Heart right ventricle (tissue), 16 donors: ENCODE measurements around the gene NIPA2. TPM values are rescaled to one million over a fixed set of nuclear protein-coding genes. Genes with fewer than 3 reads are reported as not detected.
A peak's percentile ranks its signal among the peaks of the same experiment; 100 is the strongest.

Experiments
- ATAC-seq, 8 donors: fragments of 200-7000 bp; cut with Tn5 transposase; one replicate each; pipeline ENCODE4 v1.9.1; 2020; ENCODE audit warnings: mild to moderate bottlenecking in 8 of 8, moderate library complexity in 8 of 8, moderate number of reproducible peaks in 1 of 8
- DNase-seq, 2 donors: peaks; one replicate each; pipeline ENCODE4 v3.0.0-alpha.2; 2020
- H3K27ac ChIP-seq, 10 donors: fragments of 200-600 bp; sonication (generic) in 2 of 10; one replicate each; pipeline versions ENCODE4 v1.5.0 to v1.8.0; 2020 to 2022; ENCODE audit warnings: mild to moderate bottlenecking in 3 of 10
- H3K27me3 ChIP-seq, 7 donors: fragments of 200-600 bp; one replicate each; pipeline ENCODE4 v1.8.0; 2021 to 2022; ENCODE audit warnings: mild to moderate bottlenecking in 2 of 7
- H3K36me3 ChIP-seq, 9 donors: fragments of 200-600 bp; sonication (generic) in 1 of 9; one replicate each; pipeline versions ENCODE4 v1.5.0 to v1.8.0; 2020 to 2022; ENCODE audit warnings: mild to moderate bottlenecking in 2 of 9
- H3K4me1 ChIP-seq, 9 donors: fragments of 200-600 bp; sonication (generic) in 1 of 9; one replicate each; pipeline versions ENCODE4 v1.5.0 to v1.8.0; 2020 to 2022; ENCODE audit warnings: mild to moderate bottlenecking in 4 of 9
- H3K4me3 ChIP-seq, 10 donors: fragments of 200-600 bp; sonication (generic) in 2 of 10; one replicate each; pipeline versions ENCODE4 v1.5.0 to v1.8.0; 2020 to 2022; ENCODE audit warnings: mild to moderate bottlenecking in 7 of 10, moderate library complexity in 2 of 10
- H3K9me3 ChIP-seq, 11 donors: fragments of 200-600 bp in 10 of 11; sonication (generic) in 2 of 11; one replicate each; pipeline versions ENCODE4 v1.5.0 to v1.8.0; 2013 to 2022; ENCODE audit warnings: mild to moderate bottlenecking in 2 of 11, control low read depth in 1 of 11, moderate library complexity in 1 of 11
- WGBS, 2 donors: extraction: QIAGEN DNeasy Blood & Tissue Kit; methylation state at CpG; one replicate each; pipeline ENCODE4 v1.1.7; 2013; ENCODE audit warnings: inconsistent platforms in 1 of 2; 5-methylcytosine and 5-hydroxymethylcytosine counted together
- intact Hi-C, 10 donors: fragments of 100-400 bp; cut with DNase I; formaldehyde crosslinking; loops; one replicate each; pipeline versions ENCODE4 v1.11.1 to v1.14.2; 2022
- polyA plus RNA-seq, 2 donors: library from polyadenylated mRNA; stranded (reverse); fragments of 200-250 nt; gene quantifications; one replicate each; pipeline ENCODE4 v1.2.3, GENCODE V29; 2013
- total RNA-seq, 10 donors: library from RNA; stranded (reverse); fragmentation: NEBNext Ultra II Directional in 3 of 10; extraction: Animal tissue kit (Norgen Biotek cat#: 25700) in 3 of 10; gene quantifications; one replicate each; pipeline versions ENCODE4 v1.2.1 to v1.2.4, GENCODE V29; 2021 to 2023
- TF ChIP-seq, protein P1 (sequence below), 9 donors: fragments of 200-600 bp; sonication (generic) in 2 of 9; IDR thresholded peaks; one replicate each; pipeline versions ENCODE4 v1.5.0 to v1.8.0; 2021 to 2022; ENCODE audit warnings: antibody characterized with exemption in 9 of 9, mild to moderate bottlenecking in 5 of 9, moderate library complexity in 1 of 9
- donor health status: Arrhythmogenic right ventricular cardiomyopathy.
- donor health status: ischemic (EF 13 %, LVEDD 7.1; RV severe dilation, severe dysfunction).
- donor health status: healthy with polysubstance abuse.
- donor health status: DM: no; HTN: yes; CAD: no.
- donor health status: DM: no; HTN: no; CAD: no.
- donor health status: ischemic (EF 25% LVEDD 6.9; RV normal size, moderate dysfunction).
- donor health status: ischemic (EF 25% LVEDD 5.7; RV mildly dilated, moderate dysfunction).
- donor health status: healthy.
- donor health status: DM: yes; HTN: yes; CAD: no.
- donor health status: Ischemic cardiomyopathy.
- donor health status: ischemic (EF 35%, LVEDD 5.7; RV mildly dilated, moderate dysfunction).
- donor health status: nonischemic (EF 11% LVEDD 7.7; RV severe dilation, severe dysfunction).
- donor health status: DM: yes; HTN: yes; CAD: no.
- donor health status: PGD.
- donor health status: ischemic (EF 29% LVEDD 5.4; RV normal size, mild dysfunction).
- donor health status: nonischemic (EF 23%, LVEDD 6.1; RV moderate dilation, normal function).

The NIPA2 gene
- total and polyA plus RNA-seq, 12 donors = 4.7 to 30.3 (median 19.3) TPM

DNA sequence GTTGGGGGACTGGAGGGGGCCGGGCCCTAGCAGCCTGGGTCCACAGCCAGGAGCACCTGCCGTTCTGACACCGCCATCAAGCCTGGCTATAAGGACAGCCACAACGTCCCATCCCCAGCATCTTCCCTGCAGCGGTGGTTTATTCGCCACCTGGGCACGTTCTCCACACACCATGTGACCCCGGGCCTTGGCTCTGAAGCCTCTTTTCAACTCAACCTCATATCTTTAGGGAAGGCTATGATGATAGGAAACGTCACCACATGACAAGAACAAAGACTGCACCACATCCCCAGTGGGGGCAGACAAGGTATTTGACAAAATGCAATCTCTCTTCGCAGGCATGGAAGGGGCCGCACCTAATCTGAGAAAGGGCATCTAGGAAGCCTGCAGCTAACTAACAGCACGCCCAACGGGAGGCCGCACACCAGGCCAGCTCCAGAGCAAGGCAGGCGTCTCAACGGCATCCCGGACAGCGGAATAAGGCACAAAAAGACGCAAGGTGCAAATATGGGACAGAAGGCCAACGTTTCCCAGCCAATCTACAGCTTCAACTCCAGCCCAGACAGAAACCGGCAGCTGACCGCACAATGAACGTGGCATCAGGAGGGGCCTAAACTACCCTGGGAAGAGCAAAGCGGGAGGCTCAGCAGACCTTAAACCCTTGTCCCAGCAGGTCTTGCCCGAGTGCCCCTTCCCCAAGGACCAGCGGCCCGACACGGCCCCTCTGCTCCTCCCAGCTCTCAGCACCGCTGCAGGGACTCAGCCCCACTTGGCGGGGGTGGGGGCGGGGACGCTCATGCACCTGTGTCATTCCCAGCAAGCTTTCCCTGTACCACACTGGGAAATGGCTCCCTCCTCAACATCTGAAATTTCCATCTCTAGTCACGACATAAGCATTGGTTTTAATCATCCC lies 41.9 kb downstream of the NIPA2 start:
- intact Hi-C loops = loop anchor here in 1 of 10 donors (10.0 kb wide), 1 partner anchor 64 kb away; no protein-coding TSS in a partner anchor
- WGBS, 2 donors = 86 to 89% methylated on average over 31 to 33 of the region's 33 CpGs
- Histone ChIP-seq H3K27me3 (no peaks in the 10 kb centered on the region), H3K36me3 (peaks cover 0 to 94% (median 40%) of the 10 kb centered on the region in 9 donors), H3K27ac (no peak overlapping the region), H3K4me3 (no peak overlapping the region), H3K9me3 (no peaks in the 10 kb centered on the region), H3K4me1 (no peaks in the 10 kb centered on the region)
- DNase-seq (no peak), ATAC-seq (peak in 1 of 8 donors; percentile 33)
- TF ChIP-seq, protein P1, sequence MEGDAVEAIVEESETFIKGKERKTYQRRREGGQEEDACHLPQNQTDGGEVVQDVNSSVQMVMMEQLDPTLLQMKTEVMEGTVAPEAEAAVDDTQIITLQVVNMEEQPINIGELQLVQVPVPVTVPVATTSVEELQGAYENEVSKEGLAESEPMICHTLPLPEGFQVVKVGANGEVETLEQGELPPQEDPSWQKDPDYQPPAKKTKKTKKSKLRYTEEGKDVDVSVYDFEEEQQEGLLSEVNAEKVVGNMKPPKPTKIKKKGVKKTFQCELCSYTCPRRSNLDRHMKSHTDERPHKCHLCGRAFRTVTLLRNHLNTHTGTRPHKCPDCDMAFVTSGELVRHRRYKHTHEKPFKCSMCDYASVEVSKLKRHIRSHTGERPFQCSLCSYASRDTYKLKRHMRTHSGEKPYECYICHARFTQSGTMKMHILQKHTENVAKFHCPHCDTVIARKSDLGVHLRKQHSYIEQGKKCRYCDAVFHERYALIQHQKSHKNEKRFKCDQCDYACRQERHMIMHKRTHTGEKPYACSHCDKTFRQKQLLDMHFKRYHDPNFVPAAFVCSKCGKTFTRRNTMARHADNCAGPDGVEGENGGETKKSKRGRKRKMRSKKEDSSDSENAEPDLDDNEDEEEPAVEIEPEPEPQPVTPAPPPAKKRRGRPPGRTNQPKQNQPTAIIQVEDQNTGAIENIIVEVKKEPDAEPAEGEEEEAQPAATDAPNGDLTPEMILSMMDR (IDR thresholded peaks at IDR 0.05) = no peak

DNA sequence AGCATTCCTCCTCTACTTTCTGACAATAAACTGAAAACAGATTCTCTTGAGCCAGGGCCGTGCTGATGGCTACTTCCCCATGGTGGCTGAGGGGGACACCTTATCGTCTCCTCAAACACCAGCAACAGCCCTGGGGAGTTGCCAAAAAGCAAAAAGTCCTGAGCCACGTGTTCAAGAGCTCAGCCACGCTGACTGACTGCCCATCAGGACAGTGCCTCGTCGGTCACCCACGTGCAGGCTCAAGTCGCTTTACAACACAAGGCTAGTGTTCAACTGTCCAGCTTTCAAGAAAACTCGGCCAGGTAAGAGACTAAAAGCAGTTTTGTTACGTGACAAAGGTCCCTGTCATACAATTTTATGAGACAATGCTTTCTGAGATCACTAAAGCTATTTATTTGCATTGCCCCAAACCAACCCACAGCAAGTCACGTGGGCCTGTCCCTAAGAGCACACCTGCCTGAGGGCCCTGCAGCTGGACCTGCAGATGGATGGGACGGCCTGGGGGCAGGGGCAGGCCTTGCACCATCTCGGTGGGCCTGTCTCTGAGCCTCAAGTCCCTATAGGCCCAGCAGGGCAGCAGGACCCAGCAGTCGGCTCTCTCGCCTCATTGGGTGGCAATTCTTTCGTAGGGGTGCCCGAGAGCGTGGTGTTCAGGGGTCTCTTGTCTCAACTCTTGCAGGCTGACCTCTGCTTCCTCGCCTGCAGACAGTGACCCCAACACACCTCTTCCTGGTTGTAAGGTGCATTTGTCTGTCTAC lies 42.7 kb downstream of the NIPA2 start:
- H3K4me3 ChIP-seq = no peak overlapping the region
- no peaks in the 10 kb centered on the region for H3K4me1 ChIP-seq
- intact Hi-C loops = loop anchor here in 1 of 10 donors (10.0 kb wide), 1 partner anchor 64 kb away; no protein-coding TSS in a partner anchor
- WGBS, 2 donors = 83 to 88% methylated on average over 19 of the region's 19 CpGs
- H3K36me3 ChIP-seq = peaks cover 0 to 94% (median 33%) of the 10 kb centered on the region in 9 donors
- TF ChIP-seq, protein P1 (IDR thresholded peaks at IDR 0.05) = no peak
- no peak overlapping the region for H3K27ac ChIP-seq
- no peaks in the 10 kb centered on the region for H3K27me3 ChIP-seq
- no peaks in the 10 kb centered on the region for H3K9me3 ChIP-seq
- DNase-seq = no peak
- no peak for ATAC-seq

DNA sequence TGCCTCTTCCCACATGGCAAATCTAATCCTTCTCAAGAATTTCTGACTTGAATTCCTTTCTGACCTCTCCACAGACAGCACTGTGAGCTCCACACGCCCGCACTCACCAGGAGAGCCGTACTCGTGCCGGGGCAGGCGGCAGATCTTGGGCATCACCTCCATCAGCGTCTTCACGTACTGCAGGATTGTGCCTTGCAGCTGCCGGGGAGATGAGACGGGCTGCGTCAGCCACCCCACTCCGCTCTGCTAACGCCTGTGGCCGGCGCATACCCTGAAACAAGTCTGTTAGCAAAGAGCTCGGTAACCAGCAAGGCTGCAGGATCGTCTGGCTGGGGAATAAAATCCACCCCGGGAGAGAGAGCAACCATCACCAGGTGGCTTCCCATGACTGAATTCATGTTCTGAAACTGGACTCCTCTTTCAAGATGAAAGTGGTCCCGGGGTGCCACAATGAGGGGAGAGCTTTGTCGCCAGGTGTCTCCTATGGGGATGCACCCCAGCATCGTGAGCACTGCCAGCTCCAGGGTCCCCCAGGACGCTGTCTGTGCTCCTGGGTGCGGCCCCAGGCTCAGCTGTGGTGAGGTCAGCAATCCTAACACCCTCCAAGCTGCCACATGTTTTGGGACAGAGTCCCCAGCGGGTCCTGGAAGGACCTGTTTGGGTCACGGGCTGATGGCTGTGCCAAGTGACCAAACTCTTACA lies 43.4 kb downstream of the NIPA2 start:
- DNase-seq (no peak), ATAC-seq (no peak)
- 97 to 98% methylated on average over 25 of the region's 25 CpGs for WGBS, 2 donors
- Histone ChIP-seq H3K27ac (no peak overlapping the region), H3K9me3 (no peaks in the 10 kb centered on the region), H3K4me3 (no peak overlapping the region), H3K36me3 (peaks cover 0 to 94% (median 30%) of the 10 kb centered on the region in 9 donors), H3K4me1 (no peaks in the 10 kb centered on the region), H3K27me3 (no peaks in the 10 kb centered on the region)
- intact Hi-C loops = loop anchor here in 1 of 10 donors (10.0 kb wide), 1 partner anchor 63 kb away; no protein-coding TSS in a partner anchor
- TF ChIP-seq, protein P1 (IDR thresholded peaks at IDR 0.05) = no peak

DNA sequence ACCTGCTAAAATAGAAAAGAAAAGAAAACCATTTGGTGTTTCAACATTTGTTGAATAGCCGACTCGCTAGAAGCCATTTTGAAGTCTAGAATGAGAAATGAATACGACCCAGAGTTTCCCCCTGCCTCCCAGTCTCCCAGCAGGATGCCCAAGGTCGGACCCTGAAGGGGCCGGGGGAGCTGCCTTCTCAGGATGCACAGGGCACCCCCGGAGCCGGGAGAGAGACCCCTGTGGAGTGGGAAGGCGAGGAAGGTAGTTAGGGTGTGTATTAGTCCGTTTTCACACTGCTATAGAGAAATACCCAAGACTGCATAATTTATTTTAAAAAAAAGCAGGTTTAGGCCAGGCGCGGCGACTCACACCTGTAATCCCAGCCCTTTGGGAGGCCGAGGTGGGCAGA lies 44.7 kb downstream of the NIPA2 start:
- Histone ChIP-seq H3K9me3 (no peaks in the 10 kb centered on the region), H3K27ac (no peak overlapping the region), H3K27me3 (no peaks in the 10 kb centered on the region), H3K4me1 (peaks cover 0 to 8% (median 0%) of the 10 kb centered on the region in 9 donors), H3K4me3 (no peak overlapping the region), H3K36me3 (peaks cover 0 to 94% (median 30%) of the 10 kb centered on the region in 9 donors)
- no peak for DNase-seq
- 93 to 96% methylated on average over 13 of the region's 13 CpGs for WGBS, 2 donors
- ATAC-seq = no peak
- intact Hi-C loops = loop anchor here in 1 of 10 donors (10.0 kb wide), 1 partner anchor 62 kb away; no protein-coding TSS in a partner anchor
- TF ChIP-seq, protein P1 (IDR thresholded peaks at IDR 0.05) = no peak
